Esophagus (tissue), 2 donors: ENCODE data around the gene NEK2. TPM values are rescaled to one million over a fixed set of nuclear protein-coding genes. Genes with fewer than 3 reads are reported as not detected.

Experiments
- H3K27ac ChIP-seq, 2 donors: one replicate each; pipeline ENCODE4 v1.5.1; 2013; ENCODE audit warnings: low read depth in 2 of 2, mild to moderate bottlenecking in 2 of 2, inconsistent platforms in 1 of 2, low read length in 1 of 2, moderate library complexity in 1 of 2
- H3K27me3 ChIP-seq, 2 donors: one replicate each; pipeline ENCODE4 v1.6.1; 2013; ENCODE audit warnings: low read length in 2 of 2, control low read depth in 1 of 2, mild to moderate bottlenecking in 1 of 2; ENCODE audit not compliant: insufficient read depth in 2 of 2, control insufficient read depth in 1 of 2
- H3K36me3 ChIP-seq, 2 donors: one replicate each; pipeline ENCODE4 v1.6.1; 2013; ENCODE audit warnings: low read length in 1 of 2; ENCODE audit not compliant: control insufficient read depth in 2 of 2, insufficient read depth in 2 of 2
- H3K4me1 ChIP-seq, 2 donors: one replicate each; pipeline ENCODE4 v1.6.1; 2013; ENCODE audit warnings: low read length in 1 of 2; ENCODE audit not compliant: control insufficient read depth in 2 of 2, insufficient read depth in 2 of 2
- H3K4me3 ChIP-seq, 2 donors: one replicate each; pipeline ENCODE4 v1.5.1; 2013; ENCODE audit warnings: low read length in 2 of 2, mild to moderate bottlenecking in 2 of 2, low read depth in 1 of 2, moderate library complexity in 1 of 2
- H3K9me3 ChIP-seq, 2 donors: one replicate each; pipeline ENCODE4 v1.6.1; 2013; ENCODE audit warnings: mild to moderate bottlenecking in 2 of 2, low read depth in 1 of 2, low read length in 1 of 2, moderate library complexity in 1 of 2; ENCODE audit not compliant: control insufficient read depth in 2 of 2, insufficient read depth in 1 of 2
- WGBS, 2 donors: extraction: QIAGEN DNeasy Blood & Tissue Kit; methylation state at CpG; one replicate each; pipeline ENCODE4 v1.1.7; 2013; 5-methylcytosine and 5-hydroxymethylcytosine counted together
- polyA plus RNA-seq, 2 donors: library from polyadenylated mRNA; stranded (reverse); fragments of 200-250 nt; gene quantifications; one replicate each; pipeline ENCODE4 v1.2.3, GENCODE V29; 2013
- donor health status: healthy with polysubstance abuse.
- donor health status: Bipolar disorder and iron deficiency.

Gene NEK2
- polyA plus RNA-seq, 2 donors, result 4.7 to 6.7 TPM

- WGBS, 2 donors, result 61 to 63% methylated on average over 2 of the region's 2 CpGs
- H3K27me3 ChIP-seq, result no peaks in the 10 kb centered on the region
- no peaks in the 10 kb centered on the region for H3K9me3 ChIP-seq
- H3K27ac ChIP-seq, result no peak overlapping the region
- no peak overlapping the region for H3K4me3 ChIP-seq
- H3K4me1 ChIP-seq, result peaks cover 5 to 11% of the 10 kb centered on the region in 2 donors
- no peaks in the 10 kb centered on the region for H3K36me3 ChIP-seq
Observed at GRCh38 chr1:211644653-211645052, 30.8 kb downstream of the NEK2 start.

- Histone ChIP-seq H3K4me3 (no peak overlapping the region), H3K4me1 (peaks cover 3 to 15% of the 10 kb centered on the region in 2 donors), H3K9me3 (no peaks in the 10 kb centered on the region), H3K27me3 (no peaks in the 10 kb centered on the region), H3K36me3 (no peaks in the 10 kb centered on the region), H3K27ac (peak overlapping the region; percentile 40 to 43)
- 28 to 35% methylated on average over 20 of the region's 20 CpGs for WGBS, 2 donors
Observed at GRCh38 chr1:211643324-211644212, 31.9 kb downstream of the NEK2 start.

GRCh38 chr1:211642870-211643269 is 32.6 kb downstream of the NEK2 start:
- no peak overlapping the region for H3K4me3 ChIP-seq
- no peak overlapping the region for H3K27ac ChIP-seq
- no peaks in the 10 kb centered on the region for H3K9me3 ChIP-seq
- H3K4me1 ChIP-seq, result peaks cover 3 to 16% of the 10 kb centered on the region in 2 donors
- WGBS, 2 donors, result 82 to 91% methylated on average over 4 of the region's 4 CpGs
- no peaks in the 10 kb centered on the region for H3K27me3 ChIP-seq
- no peaks in the 10 kb centered on the region for H3K36me3 ChIP-seq

GRCh38 chr1:211641942-211642341 is 33.5 kb downstream of the NEK2 start:
- 96 to 98% methylated on average over 2 of the region's 2 CpGs for WGBS, 2 donors
- Histone ChIP-seq H3K4me1 (peaks cover 3 to 13% of the 10 kb centered on the region in 2 donors), H3K36me3 (no peaks in the 10 kb centered on the region), H3K27me3 (no peaks in the 10 kb centered on the region), H3K4me3 (no peak overlapping the region), H3K9me3 (no peaks in the 10 kb centered on the region), H3K27ac (no peak overlapping the region)

DNA sequence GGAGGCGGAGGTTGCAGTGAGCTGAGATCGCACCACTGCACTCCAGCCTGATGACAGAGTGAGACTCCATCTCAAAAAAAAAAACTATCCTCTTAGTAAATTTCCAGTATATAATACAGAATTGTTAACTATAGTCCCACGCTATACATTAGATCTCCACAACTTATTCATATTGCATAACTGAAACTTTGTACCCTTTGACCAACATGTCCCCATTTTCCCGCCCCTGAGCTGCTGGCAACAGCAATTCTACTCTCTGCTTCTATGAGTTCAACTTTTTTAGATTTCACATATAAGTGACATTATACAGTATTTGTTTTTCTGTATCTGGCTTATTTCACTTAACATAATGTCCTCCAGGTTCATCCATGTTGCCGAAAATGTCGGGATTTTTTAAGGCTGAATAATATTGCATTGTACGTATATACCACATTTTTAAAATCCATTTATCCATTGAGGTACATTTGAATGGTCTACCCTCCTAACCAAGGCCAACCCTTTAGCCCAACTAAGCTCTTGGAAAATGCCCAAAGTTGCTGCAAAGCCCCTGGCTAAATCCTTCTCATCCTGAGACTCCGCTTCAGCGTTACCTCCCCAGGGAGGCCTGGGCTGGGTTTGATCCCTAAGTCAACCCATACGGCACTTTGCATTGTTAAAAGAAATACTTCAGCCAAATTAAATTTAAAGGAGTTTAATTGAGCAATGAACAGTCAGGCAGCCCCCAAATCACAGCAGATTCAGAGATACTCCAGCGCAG is 34.2 kb downstream of the NEK2 start:
- H3K4me1 ChIP-seq, result peaks cover 3 to 13% of the 10 kb centered on the region in 2 donors
- H3K27ac ChIP-seq, result no peak overlapping the region
- H3K9me3 ChIP-seq, result no peaks in the 10 kb centered on the region
- 93 to 95% methylated on average over 11 of the region's 11 CpGs for WGBS, 2 donors
- H3K4me3 ChIP-seq, result no peak overlapping the region
- no peaks in the 10 kb centered on the region for H3K27me3 ChIP-seq
- no peaks in the 10 kb centered on the region for H3K36me3 ChIP-seq

GRCh38 chr1:211640301-211640630 is 35.2 kb downstream of the NEK2 start:
- Histone ChIP-seq H3K4me3 (no peak overlapping the region), H3K4me1 (peaks cover 3 to 13% of the 10 kb centered on the region in 2 donors), H3K9me3 (no peaks in the 10 kb centered on the region), H3K27ac (no peak overlapping the region), H3K27me3 (no peaks in the 10 kb centered on the region), H3K36me3 (no peaks in the 10 kb centered on the region)
- WGBS, 2 donors, result 86 to 87% methylated on average over 1 of the region's 1 CpG

DNA sequence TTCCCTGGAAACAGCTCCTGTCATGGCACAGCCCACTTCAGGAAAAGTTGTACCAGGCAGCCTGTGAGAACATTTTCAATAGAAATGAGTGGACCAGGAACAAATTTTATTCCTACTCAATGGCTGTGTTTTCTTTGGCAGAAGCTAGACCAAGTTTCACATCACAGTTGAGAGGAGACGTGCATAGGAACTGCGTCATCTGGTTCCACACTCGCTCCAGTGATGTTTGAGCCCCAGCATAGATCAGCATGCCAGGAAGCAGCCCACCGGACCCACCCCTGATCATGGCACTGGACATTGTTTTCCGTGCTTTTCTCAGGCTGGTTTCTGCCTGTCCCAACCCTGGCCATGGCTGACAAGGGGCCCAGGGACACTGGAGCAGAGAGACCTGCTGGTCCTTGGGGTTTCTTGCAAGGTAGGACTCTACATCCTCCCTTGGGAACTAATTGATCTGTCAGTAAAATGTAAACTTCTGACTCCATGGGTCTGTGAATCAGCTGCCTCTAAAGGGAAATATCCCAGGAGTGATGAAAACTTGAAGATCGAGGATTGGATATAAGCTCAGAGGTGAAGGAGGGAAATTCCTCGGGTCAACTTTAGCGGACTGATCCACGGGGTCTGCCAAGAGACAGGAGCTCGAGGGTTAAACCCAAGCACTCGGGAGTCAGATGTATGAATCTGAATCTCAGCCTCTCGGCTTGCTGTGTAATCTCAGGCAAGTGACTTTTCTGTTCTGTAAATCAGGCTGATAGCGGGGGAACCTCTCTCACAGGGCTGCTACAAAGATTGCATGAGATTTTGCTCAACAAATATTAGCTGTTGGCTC is 35.7 kb downstream of the NEK2 start:
- no peak overlapping the region for H3K4me3 ChIP-seq
- H3K9me3 ChIP-seq, result no peaks in the 10 kb centered on the region
- no peaks in the 10 kb centered on the region for H3K27me3 ChIP-seq
- H3K36me3 ChIP-seq, result no peaks in the 10 kb centered on the region
- WGBS, 2 donors, result 46 to 48% methylated on average over 13 of the region's 13 CpGs
- H3K27ac ChIP-seq, result no peak overlapping the region
- peaks cover 3 to 13% of the 10 kb centered on the region in 2 donors for H3K4me1 ChIP-seq

GRCh38 chr1:211638689-211639101 is 36.7 kb downstream of the NEK2 start:
- no peak overlapping the region for H3K4me3 ChIP-seq

GRCh38 chr1:211638246-211638645 is 37.2 kb downstream of the NEK2 start:
- Histone ChIP-seq H3K4me1 (peaks cover 0 to 8% of the 10 kb centered on the region in 2 donors), H3K9me3 (no peaks in the 10 kb centered on the region), H3K36me3 (no peaks in the 10 kb centered on the region), H3K27ac (no peak overlapping the region), H3K27me3 (no peaks in the 10 kb centered on the region), H3K4me3 (no peak overlapping the region)
- WGBS, 2 donors, result 64 to 65% methylated on average over 5 of the region's 5 CpGs

More at GRCh38 chr1:211638689-211639101, 36.7 kb downstream of the NEK2 start:
- H3K27ac ChIP-seq, result no peak overlapping the region
- WGBS, 2 donors, result 56 to 63% methylated on average over 5 of the region's 5 CpGs
- H3K36me3 ChIP-seq, result no peaks in the 10 kb centered on the region
- H3K27me3 ChIP-seq, result no peaks in the 10 kb centered on the region
- peaks cover under 1 to 12% of the 10 kb centered on the region in 2 donors for H3K4me1 ChIP-seq
- no peaks in the 10 kb centered on the region for H3K9me3 ChIP-seq
